ENCODE results near the gene SLC45A3.
A peak's percentile ranks its signal among the peaks of the same experiment; 100 is the strongest.
"Not testable (repeated sequence)": the region's sequence is repeated elsewhere in the genome, so short reads cannot be mapped to it uniquely, and the experiment has no call there.

Gene SLC45A3

DNA sequence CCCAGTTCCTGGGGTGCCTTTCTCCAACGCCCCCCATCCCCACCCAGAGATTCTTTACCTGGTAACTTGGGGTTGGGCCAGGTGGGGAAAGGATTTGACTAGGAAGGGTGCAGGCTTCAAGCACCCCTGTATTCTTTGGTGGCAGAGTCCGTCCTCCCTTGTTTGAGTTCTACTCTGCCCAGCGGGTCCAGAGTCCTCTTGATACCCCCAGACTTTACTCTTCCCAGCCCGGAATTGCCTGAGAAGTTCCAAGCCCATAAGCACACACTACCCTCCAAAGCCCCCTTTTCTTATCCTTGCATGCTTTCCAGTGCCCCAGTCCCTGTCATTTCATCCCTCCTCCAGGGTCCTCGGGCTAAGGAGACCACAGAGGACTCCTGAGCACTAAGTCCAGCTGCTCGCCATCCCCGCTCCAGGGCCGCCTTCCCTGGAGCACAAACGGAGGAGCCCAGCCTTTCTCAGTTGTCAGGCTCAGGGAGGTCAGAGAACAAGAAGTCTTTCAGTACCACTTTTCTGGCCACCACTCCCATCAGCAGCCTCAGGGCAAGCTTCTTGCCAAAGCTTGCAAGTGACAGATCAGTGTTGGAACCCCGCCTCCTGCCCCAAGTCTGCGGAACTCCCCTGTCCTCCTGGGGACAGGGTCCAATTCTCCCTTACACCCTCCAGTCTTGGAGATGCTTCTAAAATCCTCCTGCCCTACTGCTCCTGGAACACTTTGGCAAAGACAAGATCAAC is 12.2 kb downstream of the SLC45A3 start:
- peak in 1 of 3 donors; percentile 33 for DNase-seq

DNA sequence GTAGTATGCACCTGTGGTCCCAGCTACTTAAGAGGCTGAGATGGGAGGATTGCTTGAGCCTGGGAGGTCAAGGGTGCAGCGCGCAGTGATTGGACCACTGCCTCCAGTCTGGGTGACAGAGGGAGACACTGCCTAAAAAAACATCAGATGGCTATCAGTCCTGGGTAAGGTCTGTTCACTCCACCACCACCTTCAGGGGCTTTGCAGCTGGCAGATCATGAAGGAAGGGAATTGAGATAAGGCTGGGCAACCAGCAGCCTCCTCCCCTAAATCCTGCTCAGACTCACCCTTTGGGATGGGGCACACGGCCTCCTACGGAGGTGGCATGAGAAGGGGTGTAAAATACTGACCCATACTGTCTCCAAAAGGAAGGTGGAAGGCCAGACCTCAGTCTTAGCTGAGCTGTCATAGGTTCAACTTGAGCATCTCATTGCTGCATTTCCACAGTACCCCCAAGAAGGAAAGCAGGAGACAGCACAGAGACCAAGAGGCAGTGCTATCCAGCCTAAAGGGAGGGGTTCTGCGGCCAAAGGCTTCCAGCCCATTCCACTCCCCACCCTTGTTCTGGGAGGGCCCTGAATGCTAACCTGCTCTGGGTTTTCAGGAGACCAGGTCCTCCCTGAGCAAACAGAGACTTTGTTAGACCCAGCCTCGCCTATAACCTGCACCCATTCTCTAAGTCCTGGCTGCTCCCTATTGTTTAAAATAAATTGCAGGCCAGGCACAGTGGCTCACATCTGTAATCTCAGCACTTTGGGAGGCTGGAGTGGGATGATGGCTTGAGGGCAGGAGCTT is 13.7 kb downstream of the SLC45A3 start:
- DNase-seq, result no peak

DNA sequence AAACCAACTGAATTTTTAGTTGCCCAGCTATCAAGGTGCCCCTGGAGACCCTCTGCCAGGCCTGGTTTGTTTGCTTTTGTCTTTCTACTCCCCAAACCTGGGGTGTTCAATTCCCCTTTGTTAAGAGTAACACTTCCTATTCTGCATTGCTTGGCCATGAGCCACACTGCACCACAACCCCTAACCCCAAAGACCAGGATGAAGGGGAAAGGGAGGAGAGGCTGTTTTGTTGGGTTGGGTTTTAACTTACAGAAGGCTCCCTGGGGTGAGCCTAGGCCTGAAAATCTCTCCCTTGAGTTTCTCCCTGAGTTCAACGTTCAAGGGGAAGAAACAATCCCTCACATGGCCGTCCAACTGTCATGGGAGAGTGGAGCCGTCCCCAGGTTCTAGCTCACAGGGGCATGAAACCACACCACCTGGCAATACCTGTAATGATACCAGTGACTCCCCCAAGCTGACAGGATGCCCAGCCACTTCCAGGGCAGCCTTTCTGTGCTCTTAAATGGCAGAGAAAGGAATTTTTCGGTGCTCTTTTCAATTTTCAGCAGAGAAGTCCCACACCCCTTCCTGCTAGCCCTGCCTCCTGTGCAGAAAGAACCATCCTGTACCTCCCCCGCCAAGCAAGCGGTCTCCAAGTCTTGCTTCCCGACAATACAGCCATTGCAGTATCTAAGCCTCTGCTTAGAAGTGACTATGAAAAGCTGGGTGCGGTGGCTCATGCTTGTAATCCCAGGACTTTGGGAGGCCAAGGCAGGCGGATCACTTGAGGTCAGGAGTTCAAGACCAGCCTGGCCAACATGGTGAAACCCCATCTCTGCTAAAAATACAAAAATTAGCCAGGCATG is 14.9 kb downstream of the SLC45A3 start:
- no peak for DNase-seq

DNA sequence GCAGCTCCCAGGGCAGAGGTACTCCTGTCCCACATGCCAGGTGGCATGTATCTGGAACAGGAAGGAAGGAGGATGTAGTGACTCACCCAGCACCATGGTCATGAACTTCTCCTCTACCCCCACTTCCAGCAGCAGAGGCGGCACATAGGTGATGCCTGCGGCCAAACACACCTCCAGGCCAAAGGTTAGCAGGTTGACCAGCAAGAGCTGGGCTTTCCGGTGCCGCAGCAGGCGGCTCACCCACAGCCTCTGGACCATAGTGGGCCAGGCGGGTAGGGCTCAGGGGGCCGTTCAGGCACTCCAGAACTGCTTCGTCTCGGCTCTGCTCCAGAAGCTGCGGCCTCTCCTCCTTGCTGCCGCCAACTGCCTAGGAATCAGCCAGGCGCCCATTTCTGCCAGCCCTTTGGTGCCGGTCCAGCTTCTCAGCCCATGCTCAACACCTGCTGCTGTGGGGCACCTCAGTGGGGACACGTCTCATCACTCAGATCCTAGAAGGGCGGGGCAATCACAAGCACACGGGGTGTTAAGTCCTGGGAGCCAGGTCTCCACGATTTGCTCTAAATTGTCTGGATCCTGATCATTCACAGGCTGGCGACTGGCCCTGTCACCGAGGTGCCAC is 15.8 kb downstream of the SLC45A3 start:
- DNase-seq, result no peak

DNA sequence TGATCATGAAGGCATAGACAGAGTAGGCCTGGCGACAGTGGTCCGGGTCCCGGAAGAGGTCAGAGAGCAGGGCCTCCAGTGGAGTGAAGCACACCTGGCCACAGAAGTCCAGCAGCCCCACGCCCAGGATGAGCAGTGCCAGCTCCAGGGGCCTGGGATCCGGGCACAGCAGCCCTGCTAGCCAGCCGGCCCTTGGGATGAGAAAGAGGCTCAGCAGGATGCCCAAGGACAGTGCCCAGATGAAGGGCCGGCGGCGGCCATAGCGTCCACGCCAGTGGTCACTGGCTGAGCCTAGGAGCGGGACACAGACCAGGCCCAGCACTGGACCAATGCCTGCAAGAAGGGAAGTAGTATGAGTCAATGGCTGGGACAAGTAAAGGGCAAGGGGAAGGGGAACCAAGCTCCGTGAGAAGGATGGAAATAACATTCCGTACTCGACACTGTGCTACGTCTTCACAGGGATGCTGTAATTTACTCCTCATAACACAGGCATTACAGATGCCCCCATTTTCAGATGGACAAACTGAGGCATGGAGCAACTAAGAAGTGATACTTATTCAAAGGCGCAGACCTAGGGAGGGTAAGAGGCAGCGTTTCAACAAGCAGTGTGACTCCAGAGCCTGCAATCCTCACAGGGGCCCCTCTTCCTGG is 16.9 kb downstream of the SLC45A3 start:
- peak; percentile 82 to 86 (median 83) for DNase-seq

DNA sequence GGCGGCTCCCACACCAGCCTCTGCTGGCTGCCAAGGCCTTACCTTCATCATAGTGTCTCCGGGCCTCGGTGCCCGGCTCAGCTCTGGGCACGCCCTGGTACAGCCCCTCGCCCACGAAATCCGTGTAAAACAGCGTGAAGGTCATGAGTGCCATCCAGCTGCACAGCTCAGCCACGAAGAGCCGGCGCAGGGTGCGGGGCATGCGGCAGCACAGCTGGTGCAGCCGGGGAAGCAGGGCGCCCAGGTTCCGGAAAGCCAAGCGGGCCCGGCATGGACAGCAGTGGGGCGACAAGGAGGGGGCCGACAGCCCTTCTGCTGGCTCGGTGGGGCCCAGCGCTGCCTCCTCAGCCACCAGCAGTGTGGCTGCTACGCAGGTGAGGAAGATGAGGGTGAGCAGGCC is 17.5 kb downstream of the SLC45A3 start:
- DNase-seq, result no peak

DNA sequence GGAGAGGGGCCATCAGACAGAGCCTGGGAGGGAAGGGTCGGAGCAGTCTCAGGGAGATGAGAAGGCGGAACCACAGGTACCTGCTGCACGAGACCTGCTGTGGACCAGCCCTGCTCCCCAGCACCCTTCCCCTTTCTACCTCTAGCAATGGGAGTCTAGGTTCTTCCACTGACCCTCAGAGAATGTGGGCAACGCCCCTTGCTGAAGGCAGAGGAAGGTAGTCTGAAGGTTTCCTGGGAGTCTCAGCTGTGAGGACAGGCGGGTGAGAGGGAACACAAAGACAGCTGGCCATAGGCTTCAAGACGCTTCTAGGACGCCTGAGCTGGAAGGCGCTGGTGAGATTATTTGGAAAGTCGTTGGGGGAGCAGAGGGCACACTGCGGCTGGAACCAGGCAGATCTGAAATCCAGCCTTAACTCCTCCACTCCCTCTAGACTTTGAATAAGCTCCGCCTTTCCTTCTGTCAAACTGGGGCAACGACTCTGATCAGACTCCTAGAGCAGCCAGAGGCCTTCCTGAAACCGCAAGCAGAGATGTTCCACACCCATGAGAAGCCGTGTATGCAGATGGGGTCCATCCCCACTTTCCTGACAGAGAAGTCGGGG is 18.1 kb downstream of the SLC45A3 start:
- no peak for DNase-seq

DNA sequence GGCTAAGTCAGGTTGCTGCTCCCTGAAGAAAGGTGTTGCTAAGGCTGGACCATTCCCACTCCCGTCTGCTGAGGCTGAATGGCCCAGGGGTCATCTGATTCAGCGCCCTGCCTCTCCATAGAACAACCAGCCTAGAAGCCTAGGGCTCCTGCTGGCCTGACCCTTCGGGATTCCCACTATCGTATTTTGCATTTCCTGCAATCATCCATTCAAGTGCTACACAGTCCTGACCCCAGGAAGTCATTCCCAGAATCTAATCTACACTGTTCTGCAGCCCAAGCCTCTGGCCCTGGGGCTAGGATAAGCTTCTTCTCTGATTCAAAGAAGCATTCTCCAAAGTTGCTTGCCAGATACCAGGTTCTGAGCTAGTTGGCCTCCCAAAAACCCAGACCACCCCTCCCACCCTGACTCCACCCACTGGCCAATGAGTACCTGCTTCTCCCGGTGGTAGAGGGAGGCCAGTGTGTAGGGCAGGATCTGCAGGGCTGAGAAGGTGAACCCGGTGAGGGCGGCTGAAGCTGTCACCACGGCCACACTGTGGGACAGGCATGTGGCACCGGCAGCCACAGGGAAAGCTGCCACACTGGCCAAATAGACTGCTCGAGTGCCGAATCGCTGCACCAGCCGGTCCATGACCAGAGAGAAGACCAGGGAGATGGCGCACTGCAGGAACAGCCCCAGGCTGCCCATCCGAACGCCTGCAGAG is 18.7 kb downstream of the SLC45A3 start:
- DNase-seq, result no peak

DNA sequence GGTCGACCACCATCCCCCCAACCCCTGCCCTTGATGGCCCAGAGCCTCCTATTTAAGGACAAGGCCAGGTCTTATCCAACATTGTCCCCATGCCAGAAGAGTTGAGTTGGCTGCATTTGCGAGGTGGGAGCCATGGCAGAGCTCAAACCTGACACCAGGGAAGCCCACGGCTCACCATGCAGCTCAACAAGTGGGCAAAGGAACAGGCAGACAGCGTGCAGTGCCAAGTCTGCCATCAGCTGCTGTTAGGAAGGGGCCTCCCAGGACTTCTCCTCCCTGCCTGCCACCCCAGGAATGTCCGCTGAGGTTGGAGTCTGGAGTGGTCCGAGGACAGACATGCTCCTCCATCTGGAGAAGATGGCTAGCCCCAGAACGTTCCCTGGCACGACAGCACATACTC is 19.9 kb downstream of the SLC45A3 start:
- no peak for DNase-seq

DNA sequence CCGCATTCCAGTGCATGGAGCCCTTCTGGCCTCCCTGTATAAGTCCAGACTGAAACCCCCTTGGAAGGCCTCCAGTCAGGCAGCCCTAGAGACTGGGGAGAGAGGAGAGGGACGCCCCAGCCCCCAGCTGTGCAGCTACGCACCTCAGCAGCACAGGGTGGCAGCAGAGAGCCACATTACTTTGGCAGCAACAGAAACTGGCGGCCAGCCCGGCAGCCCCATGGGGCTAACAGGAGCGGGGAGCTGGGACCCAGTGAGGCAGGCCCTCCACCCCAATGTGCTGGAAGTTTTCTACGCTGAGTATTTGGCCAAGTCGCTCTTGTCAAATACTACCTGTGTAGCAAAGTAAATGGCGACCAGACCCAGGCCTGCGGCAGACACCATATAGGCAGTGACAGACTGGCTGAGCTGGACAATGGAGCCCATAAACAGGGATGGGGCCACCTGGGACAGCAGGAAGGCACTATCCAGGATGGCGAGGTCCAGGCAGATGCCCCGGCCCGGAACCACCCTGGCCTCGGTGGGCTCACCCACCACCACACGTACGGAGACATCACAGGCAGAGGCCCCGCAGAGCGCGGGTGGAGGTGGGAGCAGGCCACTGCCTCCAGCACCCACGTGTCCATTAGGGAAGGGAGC is 21.2 kb downstream of the SLC45A3 start:
- peak; percentile 80 to 90 (median 86) for DNase-seq

DNA sequence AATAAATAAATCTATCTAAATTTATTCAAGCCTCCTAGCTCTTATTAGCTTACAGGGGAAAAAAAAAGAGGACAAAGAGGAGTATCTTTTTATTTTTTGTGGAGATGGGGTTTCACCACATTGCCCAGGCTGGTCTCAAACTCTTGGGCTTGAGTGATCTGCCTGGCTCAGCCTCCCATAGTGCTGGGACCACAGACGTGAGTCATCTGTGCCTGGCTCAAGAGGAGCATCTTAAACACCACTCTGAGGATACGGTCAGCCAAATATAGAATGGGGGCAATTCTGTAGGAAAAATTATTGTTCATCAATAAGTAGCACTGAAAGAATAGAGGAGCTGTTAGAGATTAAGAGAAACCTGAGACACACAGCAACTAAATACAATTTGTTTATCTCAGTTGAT is 24.1 kb downstream of the SLC45A3 start:
- no peak for DNase-seq

DNA sequence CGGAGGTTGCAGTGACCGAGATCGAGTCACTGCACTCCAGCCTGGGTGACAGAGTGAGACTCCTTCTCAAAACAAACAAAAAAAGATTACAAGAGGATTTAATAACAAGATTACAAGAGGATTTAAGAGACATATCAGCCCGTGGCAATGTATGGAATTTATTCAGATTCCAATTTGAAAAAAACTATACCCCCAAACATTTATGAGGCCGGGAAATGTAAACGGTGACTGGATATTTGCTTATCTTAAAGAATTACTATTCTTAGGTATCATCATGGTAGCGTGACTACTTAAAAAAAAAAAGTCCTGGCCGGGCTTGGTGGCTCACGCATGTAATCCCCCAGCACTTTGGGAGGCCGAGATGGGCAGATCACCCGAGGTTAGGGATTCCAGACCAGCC is 27.3 kb downstream of the SLC45A3 start:
- DNase-seq, result no peak

DNA sequence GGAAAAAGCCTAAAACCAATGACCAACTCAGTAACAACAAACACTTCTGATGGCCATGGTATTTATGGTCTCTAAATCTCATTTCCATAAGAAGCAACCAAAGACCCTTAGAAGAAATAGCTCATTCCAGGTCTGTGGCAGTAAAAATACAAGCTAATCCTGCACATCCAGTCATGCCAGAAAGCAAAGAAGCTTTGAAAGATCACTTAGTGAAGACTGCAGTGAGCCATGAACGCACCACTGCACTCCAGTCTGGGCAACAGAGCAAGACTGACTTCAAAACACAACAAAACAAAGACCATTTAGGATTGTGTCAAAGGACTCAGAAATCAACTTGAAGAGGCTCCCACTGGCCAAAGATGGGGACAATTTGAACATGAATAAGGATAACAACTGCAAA is 30.1 kb downstream of the SLC45A3 start:
- no peak for DNase-seq

DNA sequence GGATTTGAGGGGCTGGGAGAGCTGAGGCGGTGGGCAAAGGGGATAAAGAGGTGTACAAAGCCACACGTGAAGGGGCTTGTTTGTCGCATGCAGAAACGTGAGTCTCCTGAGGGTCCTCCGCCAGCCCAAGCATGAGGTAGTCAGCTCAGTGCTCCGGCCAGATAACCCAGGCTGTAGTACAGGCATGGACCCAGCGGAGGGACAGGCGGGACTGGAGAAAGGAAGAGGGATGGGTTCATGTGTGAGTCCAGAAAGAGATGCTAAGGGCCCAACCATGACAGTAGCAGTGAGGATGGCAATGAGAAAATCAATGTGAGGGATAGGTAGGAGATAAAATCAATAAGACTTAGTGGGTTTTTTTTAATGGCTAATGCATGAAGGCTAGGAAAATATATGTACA is 34.8 kb downstream of the SLC45A3 start:
- no peak for DNase-seq

DNA sequence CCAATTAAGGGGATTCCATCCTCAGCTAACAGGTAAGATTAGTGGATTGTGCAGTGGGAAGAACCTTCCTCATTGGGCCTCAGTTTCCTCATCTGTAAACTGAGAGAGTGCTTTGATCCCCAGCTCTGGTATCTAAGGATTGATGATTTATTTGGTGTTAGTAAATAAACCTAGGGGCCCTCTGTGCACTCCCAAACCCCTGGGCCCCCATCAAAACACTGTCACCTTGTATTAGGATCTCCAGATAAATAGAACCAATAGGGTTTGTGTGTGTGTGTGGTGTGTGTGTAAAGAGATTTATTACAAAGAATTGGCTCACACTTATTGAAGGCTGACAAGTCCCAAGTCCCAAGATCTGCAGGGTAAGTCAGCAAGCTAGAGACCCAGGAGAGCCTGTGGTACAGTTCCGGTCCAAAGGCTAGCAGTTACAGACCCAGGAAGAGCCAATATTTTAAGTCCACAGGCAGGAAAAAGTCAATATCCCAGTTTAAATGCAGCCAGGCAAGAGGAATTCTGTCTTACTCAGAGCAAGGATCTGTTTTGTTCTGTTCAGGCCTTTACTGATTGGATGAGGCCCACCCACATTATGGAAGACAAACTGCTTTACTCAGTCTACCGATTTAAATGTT is 37.5 kb downstream of the SLC45A3 start:
- no peak for DNase-seq

DNA sequence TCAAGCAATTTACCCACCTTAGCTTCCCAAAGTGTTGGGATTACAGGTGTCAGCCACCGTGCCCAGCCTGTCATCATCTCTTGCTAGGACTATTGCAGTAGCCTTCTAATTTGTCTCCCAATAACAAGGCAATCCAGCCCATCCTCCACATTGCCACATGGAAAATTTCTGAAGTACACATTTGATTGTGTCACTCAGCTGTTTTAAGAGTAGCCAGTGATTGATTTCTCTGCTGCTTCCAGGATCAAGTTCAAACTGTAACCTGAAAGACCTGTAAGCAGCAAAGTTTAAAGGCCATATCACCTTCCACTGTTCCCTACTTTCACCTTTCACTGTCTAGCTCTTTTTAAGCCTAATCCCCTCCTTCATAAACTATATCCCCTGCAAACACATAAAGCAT is 40.7 kb downstream of the SLC45A3 start:
- no peak for DNase-seq

DNA sequence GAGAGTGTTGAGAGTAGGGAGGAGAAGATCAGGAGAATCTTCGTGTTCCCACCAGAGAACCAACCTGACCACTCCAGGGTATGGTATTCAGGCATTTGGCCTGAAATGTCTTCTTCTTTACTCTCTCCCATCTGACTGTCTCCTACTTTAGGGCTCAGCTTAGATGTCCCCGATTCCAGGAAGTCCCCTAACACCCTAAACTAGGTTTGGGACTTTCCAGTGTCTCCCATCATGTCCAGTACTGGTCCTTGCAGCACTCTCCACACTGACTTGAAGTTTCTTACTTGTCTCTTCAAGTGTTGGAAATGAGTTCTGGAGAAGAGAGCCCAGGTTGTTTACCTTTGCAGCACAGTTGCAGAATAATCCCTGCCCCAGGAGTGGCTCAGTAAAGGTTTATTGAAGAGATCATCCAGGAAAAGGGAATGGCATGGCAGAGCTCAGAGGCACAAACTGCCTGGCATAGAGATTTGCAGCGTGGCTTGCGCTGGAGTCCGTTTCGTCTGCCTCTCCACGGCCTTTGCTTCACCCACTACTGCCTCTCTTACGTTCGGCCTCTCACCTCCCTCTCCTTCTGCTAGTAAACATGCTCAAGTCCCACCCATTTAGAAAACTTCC is 42.3 kb downstream of the SLC45A3 start:
- DNase-seq, result no peak

DNA sequence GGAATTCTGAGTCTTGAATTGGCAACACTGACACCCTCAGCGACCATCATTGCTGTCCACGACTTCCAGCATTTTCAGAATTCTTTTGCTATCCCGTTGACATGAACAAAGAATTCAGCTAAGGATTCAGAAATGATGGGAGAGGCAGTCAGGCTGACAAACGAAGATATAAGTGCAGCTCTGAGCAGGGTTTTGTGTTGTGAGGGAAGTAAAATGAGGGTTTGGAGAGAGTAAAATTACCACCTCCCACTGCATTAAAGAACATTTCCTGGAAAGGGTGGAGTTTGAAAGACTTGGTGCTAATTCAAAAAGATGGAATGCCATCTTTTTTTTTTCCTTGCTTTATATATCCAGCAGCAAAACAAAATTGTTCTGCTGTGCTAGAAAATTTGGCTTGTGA is 43.6 kb downstream of the SLC45A3 start:
- DNase-seq, result no peak

DNA sequence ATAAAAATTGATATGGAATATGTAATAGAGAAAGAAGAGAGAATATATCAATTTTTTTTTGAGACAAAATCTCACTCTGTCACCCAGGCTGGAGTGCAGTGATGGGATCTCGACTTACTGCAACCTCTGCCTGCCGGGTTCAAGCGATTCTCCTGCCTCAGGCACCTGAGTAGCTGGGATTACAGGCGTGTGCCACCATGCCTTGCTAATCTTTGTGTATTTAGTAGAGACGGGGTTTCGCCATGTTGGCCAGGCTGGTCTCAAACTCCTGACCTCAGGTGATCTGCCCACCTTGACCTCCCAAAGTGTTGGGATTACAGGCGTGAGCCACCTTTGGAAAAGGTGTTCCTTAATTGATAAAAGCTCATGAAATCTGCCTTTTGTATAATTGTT is 44.2 kb downstream of the SLC45A3 start:
- not testable (repeated sequence) for DNase-seq

DNA sequence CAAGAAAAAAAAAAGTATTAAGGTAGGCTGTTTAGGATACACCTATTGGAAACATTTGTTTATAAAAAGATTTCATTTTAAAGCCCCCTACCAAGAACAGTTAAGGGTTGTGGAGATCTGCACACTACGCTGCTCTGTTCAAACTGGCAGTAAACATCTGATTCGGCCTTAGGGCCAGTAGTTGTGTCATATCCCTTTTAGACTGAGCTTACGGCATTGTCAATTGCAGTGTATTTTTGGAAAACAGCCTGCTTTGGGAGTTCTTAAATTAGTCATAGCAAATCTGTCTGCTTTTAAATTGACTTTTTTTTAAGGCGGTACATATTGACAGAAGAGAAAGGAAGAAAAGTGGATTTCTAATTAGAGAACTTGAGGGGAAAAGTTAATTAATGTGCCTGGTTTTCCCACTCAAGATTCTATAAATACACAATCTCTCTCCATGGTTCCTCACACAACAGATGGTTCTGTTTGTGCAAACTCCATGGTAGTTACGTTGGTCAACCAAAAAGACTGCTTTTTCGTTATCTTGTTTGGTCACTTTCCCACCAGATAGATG is 46.8 kb downstream of the SLC45A3 start:
- DNase-seq, result peak in 1 of 3 donors; percentile 42
